ENCODE results near the gene MYRF. TPM values are rescaled to one million over a fixed set of nuclear protein-coding genes. Genes with fewer than 3 reads are reported as not detected.

MYRF gene
- total RNA-seq = not detected

- Histone ChIP-seq H3K9ac (ENCODE audit: low read depth in 1 of 3, low read length in 3 of 3) (peak within 1 kb of the TSS in 2 of 3 donors; percentile 23 to 45), H3K4me1 (ENCODE audit: control insufficient read depth in 3 of 3, insufficient read depth in 3 of 3, low read length in 3 of 3) (peaks cover 5 to 11% (median 8%) of the 10 kb centered on the region in 3 donors), H3K9me3 (ENCODE audit: control insufficient read depth in 3 of 3, low read length in 3 of 3) (no peaks in the 10 kb centered on the region), H3K27ac (ENCODE audit: low read depth, low read length) (no peak within 1 kb of the TSS), H3K27me3 (ENCODE audit: control insufficient read depth in 3 of 3, insufficient read depth in 3 of 3, low read length in 3 of 3) (peaks cover 8 to 22% (median 11%) of the 10 kb centered on the region in 3 donors), H3K36me3 (ENCODE audit: control insufficient read depth in 3 of 3, insufficient read depth in 3 of 3, low read length in 3 of 3) (no peaks in the 10 kb centered on the region), H3K4me3 (ENCODE audit: low read length in 3 of 3) (peak within 1 kb of the TSS in 2 of 3 donors; percentile 27 to 41)
Measured at GRCh38 chr11:61752117-61752924, at the start of gene MYRF. MYRF (plus strand) TSS chr11:61752636; CDS start chr11:61752745, 109 bp downstream.

GRCh38 chr11:61702701-61703312 lies 49.6 kb upstream of the MYRF start:
- no peaks in the 10 kb centered on the region for H3K9me3 ChIP-seq (ENCODE audit: control insufficient read depth in 3 of 3, low read length in 3 of 3)

GRCh38 chr11:61704838-61705237 lies 47.6 kb upstream of the MYRF start:
- Histone ChIP-seq H3K4me1 (ENCODE audit: control insufficient read depth in 3 of 3, insufficient read depth in 3 of 3, low read length in 3 of 3) (peaks cover 21 to 49% (median 41%) of the 10 kb centered on the region in 3 donors), H3K27me3 (ENCODE audit: control insufficient read depth in 3 of 3, insufficient read depth in 3 of 3, low read length in 3 of 3) (no peaks in the 10 kb centered on the region)

More at GRCh38 chr11:61702701-61703312, 49.6 kb upstream of the MYRF start:
- Histone ChIP-seq H3K27ac (ENCODE audit: low read depth, low read length) (no peak overlapping the region), H3K9ac (ENCODE audit: low read depth in 1 of 3, low read length in 3 of 3) (peak overlapping the region in 1 of 3 donors; percentile 8), H3K4me1 (ENCODE audit: control insufficient read depth in 3 of 3, insufficient read depth in 3 of 3, low read length in 3 of 3) (peaks cover 41 to 57% (median 49%) of the 10 kb centered on the region in 3 donors), H3K27me3 (ENCODE audit: control insufficient read depth in 3 of 3, insufficient read depth in 3 of 3, low read length in 3 of 3) (no peaks in the 10 kb centered on the region), H3K36me3 (ENCODE audit: control insufficient read depth in 3 of 3, insufficient read depth in 3 of 3, low read length in 3 of 3) (no peaks in the 10 kb centered on the region), H3K4me3 (ENCODE audit: low read length in 3 of 3) (no peak overlapping the region)

GRCh38 chr11:61706452-61707400 lies 45.7 kb upstream of the MYRF start:
- Histone ChIP-seq H3K36me3 (ENCODE audit: control insufficient read depth in 3 of 3, insufficient read depth in 3 of 3, low read length in 3 of 3) (no peaks in the 10 kb centered on the region), H3K9me3 (ENCODE audit: control insufficient read depth in 3 of 3, low read length in 3 of 3) (no peaks in the 10 kb centered on the region), H3K9ac (ENCODE audit: low read depth in 1 of 3, low read length in 3 of 3) (no peak overlapping the region), H3K27ac (ENCODE audit: low read depth, low read length) (no peak overlapping the region), H3K4me1 (ENCODE audit: control insufficient read depth in 3 of 3, insufficient read depth in 3 of 3, low read length in 3 of 3) (peaks cover 3 to 38% (median 31%) of the 10 kb centered on the region in 3 donors), H3K27me3 (ENCODE audit: control insufficient read depth in 3 of 3, insufficient read depth in 3 of 3, low read length in 3 of 3) (no peaks in the 10 kb centered on the region), H3K4me3 (ENCODE audit: low read length in 3 of 3) (no peak overlapping the region)

More at GRCh38 chr11:61704838-61705237, 47.6 kb upstream of the MYRF start:
- Histone ChIP-seq H3K9ac (ENCODE audit: low read depth in 1 of 3, low read length in 3 of 3) (no peak overlapping the region), H3K27ac (ENCODE audit: low read depth, low read length) (no peak overlapping the region), H3K9me3 (ENCODE audit: control insufficient read depth in 3 of 3, low read length in 3 of 3) (no peaks in the 10 kb centered on the region), H3K36me3 (ENCODE audit: control insufficient read depth in 3 of 3, insufficient read depth in 3 of 3, low read length in 3 of 3) (no peaks in the 10 kb centered on the region), H3K4me3 (ENCODE audit: low read length in 3 of 3) (no peak overlapping the region)

GRCh38 chr11:61707574-61707973 lies 44.9 kb upstream of the MYRF start:
- Histone ChIP-seq H3K27me3 (ENCODE audit: control insufficient read depth in 3 of 3, insufficient read depth in 3 of 3, low read length in 3 of 3) (no peaks in the 10 kb centered on the region), H3K27ac (ENCODE audit: low read depth, low read length) (no peak overlapping the region), H3K4me1 (ENCODE audit: control insufficient read depth in 3 of 3, insufficient read depth in 3 of 3, low read length in 3 of 3) (peaks cover 3 to 38% (median 31%) of the 10 kb centered on the region in 3 donors), H3K9me3 (ENCODE audit: control insufficient read depth in 3 of 3, low read length in 3 of 3) (no peaks in the 10 kb centered on the region), H3K9ac (ENCODE audit: low read depth in 1 of 3, low read length in 3 of 3) (peak overlapping the region in 1 of 3 donors; percentile 3), H3K36me3 (ENCODE audit: control insufficient read depth in 3 of 3, insufficient read depth in 3 of 3, low read length in 3 of 3) (no peaks in the 10 kb centered on the region), H3K4me3 (ENCODE audit: low read length in 3 of 3) (no peak overlapping the region)

- Histone ChIP-seq H3K36me3 (ENCODE audit: control insufficient read depth in 3 of 3, insufficient read depth in 3 of 3, low read length in 3 of 3) (no peaks in the 10 kb centered on the region), H3K4me3 (ENCODE audit: low read length in 3 of 3) (no peak overlapping the region), H3K9ac (ENCODE audit: low read depth in 1 of 3, low read length in 3 of 3) (peak overlapping the region in 1 of 3 donors; percentile 20), H3K27ac (ENCODE audit: low read depth, low read length) (no peak overlapping the region), H3K9me3 (ENCODE audit: control insufficient read depth in 3 of 3, low read length in 3 of 3) (no peaks in the 10 kb centered on the region), H3K27me3 (ENCODE audit: control insufficient read depth in 3 of 3, insufficient read depth in 3 of 3, low read length in 3 of 3) (no peaks in the 10 kb centered on the region), H3K4me1 (ENCODE audit: control insufficient read depth in 3 of 3, insufficient read depth in 3 of 3, low read length in 3 of 3) (peaks cover 3 to 34% (median 31%) of the 10 kb centered on the region in 3 donors)
Measured at GRCh38 chr11:61709110-61709509, 43.3 kb upstream of the MYRF start.

- Histone ChIP-seq H3K9me3 (ENCODE audit: control insufficient read depth in 3 of 3, low read length in 3 of 3) (no peaks in the 10 kb centered on the region), H3K4me1 (ENCODE audit: control insufficient read depth in 3 of 3, insufficient read depth in 3 of 3, low read length in 3 of 3) (peaks cover 3 to 34% (median 31%) of the 10 kb centered on the region in 3 donors), H3K9ac (ENCODE audit: low read depth in 1 of 3, low read length in 3 of 3) (peak overlapping the region in 1 of 3 donors; percentile 16), H3K36me3 (ENCODE audit: control insufficient read depth in 3 of 3, insufficient read depth in 3 of 3, low read length in 3 of 3) (no peaks in the 10 kb centered on the region), H3K27me3 (ENCODE audit: control insufficient read depth in 3 of 3, insufficient read depth in 3 of 3, low read length in 3 of 3) (no peaks in the 10 kb centered on the region), H3K27ac (ENCODE audit: low read depth, low read length) (no peak overlapping the region), H3K4me3 (ENCODE audit: low read length in 3 of 3) (no peak overlapping the region)
Measured at GRCh38 chr11:61709572-61709971, 42.9 kb upstream of the MYRF start.

GRCh38 chr11:61710019-61710418 lies 42.4 kb upstream of the MYRF start:
- Histone ChIP-seq H3K9me3 (ENCODE audit: control insufficient read depth in 3 of 3, low read length in 3 of 3) (no peaks in the 10 kb centered on the region), H3K4me1 (ENCODE audit: control insufficient read depth in 3 of 3, insufficient read depth in 3 of 3, low read length in 3 of 3) (peaks cover 3 to 37% (median 31%) of the 10 kb centered on the region in 3 donors), H3K9ac (ENCODE audit: low read depth in 1 of 3, low read length in 3 of 3) (peak overlapping the region in 1 of 3 donors; percentile 16), H3K4me3 (ENCODE audit: low read length in 3 of 3) (no peak overlapping the region), H3K27me3 (ENCODE audit: control insufficient read depth in 3 of 3, insufficient read depth in 3 of 3, low read length in 3 of 3) (no peaks in the 10 kb centered on the region), H3K27ac (ENCODE audit: low read depth, low read length) (no peak overlapping the region), H3K36me3 (ENCODE audit: control insufficient read depth in 3 of 3, insufficient read depth in 3 of 3, low read length in 3 of 3) (no peaks in the 10 kb centered on the region)

GRCh38 chr11:61711037-61711436 lies 41.4 kb upstream of the MYRF start:
- no peaks in the 10 kb centered on the region for H3K27me3 ChIP-seq (ENCODE audit: control insufficient read depth in 3 of 3, insufficient read depth in 3 of 3, low read length in 3 of 3)
- no peak overlapping the region for H3K4me3 ChIP-seq (ENCODE audit: low read length in 3 of 3)
- no peaks in the 10 kb centered on the region for H3K9me3 ChIP-seq (ENCODE audit: control insufficient read depth in 3 of 3, low read length in 3 of 3)
- no peak overlapping the region for H3K27ac ChIP-seq (ENCODE audit: low read depth, low read length)
- peaks cover 5 to 42% (median 30%) of the 10 kb centered on the region in 3 donors for H3K4me1 ChIP-seq (ENCODE audit: control insufficient read depth in 3 of 3, insufficient read depth in 3 of 3, low read length in 3 of 3)
- no peaks in the 10 kb centered on the region for H3K36me3 ChIP-seq (ENCODE audit: control insufficient read depth in 3 of 3, insufficient read depth in 3 of 3, low read length in 3 of 3)
- no peak overlapping the region for H3K9ac ChIP-seq (ENCODE audit: low read depth in 1 of 3, low read length in 3 of 3)
